Endodermal cell (in vitro differentiated cells): Measurements from ENCODE around the gene FBXO21. TPM values are rescaled to one million over a fixed set of nuclear protein-coding genes. Genes with fewer than 3 reads are reported as not detected.
"Not testable (repeated sequence)": the region's sequence is repeated elsewhere in the genome, so short reads cannot be mapped to it uniquely, and the experiment has no call there.

Experiments used
- DNase-seq: peaks from one replicate; pipeline ENCODE4 v3.0.0-alpha.2; 2017
- H3K27ac ChIP-seq: 2 replicates; pipeline ENCODE4 v1.5.1; 2013; ENCODE audit warnings: mild to moderate bottlenecking, low read depth, low read length, moderate library complexity
- H3K27me3 ChIP-seq: 2 replicates; pipeline ENCODE4 v1.6.1; 2013; ENCODE audit warnings: mild to moderate bottlenecking, low read length, moderate library complexity; ENCODE audit not compliant: insufficient read depth, control insufficient read depth, poor library complexity, severe bottlenecking
- H3K36me3 ChIP-seq: 2 replicates; pipeline ENCODE4 v1.7.0; 2013; ENCODE audit warnings: mild to moderate bottlenecking, low read length, moderate library complexity; ENCODE audit not compliant: control insufficient read depth, insufficient read depth
- H3K4me1 ChIP-seq: one replicate; pipeline ENCODE4 v1.7.0; 2013; ENCODE audit warnings: low read length; ENCODE audit not compliant: control insufficient read depth, insufficient read depth
- H3K4me3 ChIP-seq: 2 replicates; pipeline ENCODE4 v1.5.1; 2013; ENCODE audit warnings: mild to moderate bottlenecking, low read length, moderate library complexity
- H3K9ac ChIP-seq: 2 replicates; pipeline ENCODE4 v1.6.1; 2013; ENCODE audit warnings: mild to moderate bottlenecking, low read length, moderate library complexity; ENCODE audit not compliant: poor library complexity, severe bottlenecking; ENCODE audit errors: extremely low read depth
- H3K9me3 ChIP-seq: 2 replicates; pipeline ENCODE4 v1.6.1; 2013; ENCODE audit warnings: mild to moderate bottlenecking, low read length, moderate library complexity; ENCODE audit not compliant: control insufficient read depth
- H3K27ac Mint-ChIP-seq: 2 replicates; pipeline ENCODE4 v1.8.0; 2020; ENCODE audit warnings: mixed read lengths
- H3K27me3 Mint-ChIP-seq: 2 replicates; pipeline ENCODE4 v1.8.0; 2021; ENCODE audit warnings: mild to moderate bottlenecking, mixed read lengths; ENCODE audit not compliant: insufficient read depth
- H3K36me3 Mint-ChIP-seq: 2 replicates; pipeline ENCODE4 v1.8.0; 2020; ENCODE audit warnings: low read depth, mixed read lengths
- H3K4me1 Mint-ChIP-seq: 2 replicates; pipeline ENCODE4 v1.8.0; 2020; ENCODE audit warnings: mixed read lengths
- H3K4me3 Mint-ChIP-seq: 2 replicates; pipeline ENCODE4 v1.8.0; 2020; ENCODE audit warnings: mild to moderate bottlenecking, moderate library complexity, mixed read lengths
- H3K9me3 Mint-ChIP-seq: 2 replicates; pipeline ENCODE4 v1.8.0; 2020; ENCODE audit warnings: mild to moderate bottlenecking, mixed read lengths
- CTCF ChIP-seq: fragments of 200-600 bp; sonication (generic); conservative IDR thresholded peaks from 2 replicates; pipeline ENCODE4 v1.5.0; 2021; ENCODE audit warnings: antibody characterized with exemption, mild to moderate bottlenecking
- WGBS, 2 experiments: methylation state at CpG; one replicate each; pipeline versions ENCODE4 v1.1.5 to v1.1.7; 2013; ENCODE audit warnings: missing lambda C conversion rate in 2 of 2, mixed read lengths in 1 of 2; ENCODE audit not compliant: insufficient coverage in 1 of 2, insufficient read length in 1 of 2; 5-methylcytosine and 5-hydroxymethylcytosine counted together
- total RNA-seq, 2 donors: library from RNA; stranded (reverse); fragmentation: NEBNext Ultra II Directional in 1 of 2; extraction: Animal tissue kit (Norgen Biotek cat#: 25700) in 1 of 2; gene quantifications; 2 replicates in 1 of 2; 3 replicates in 1 of 2; pipeline ENCODE4 v1.2.1, GENCODE V29; 2021

FBXO21 gene
- total RNA-seq, 2 donors from 2014 or later, result 46.5 to 54.6 TPM

GRCh38 chr12:117207675-117208074 lies 17.4 kb upstream of the FBXO21 start:
- Mint-ChIP-seq H3K4me1 (no peaks in the 10 kb centered on the region), H3K4me3 (no peak overlapping the region), H3K27ac (no peak overlapping the region), H3K36me3 (no peaks in the 10 kb centered on the region), H3K27me3 (no peaks in the 10 kb centered on the region), H3K9me3 (no peaks in the 10 kb centered on the region)
- Histone ChIP-seq H3K27me3 (no peaks in the 10 kb centered on the region), H3K27ac (no peak overlapping the region), H3K9me3 (no peaks in the 10 kb centered on the region), H3K9ac (no peak overlapping the region), H3K4me3 (no peak overlapping the region), H3K4me1 (no peaks in the 10 kb centered on the region), H3K36me3 (no peaks in the 10 kb centered on the region)
- WGBS, 2 experiments, result 70 to 82% methylated on average over 2 of the region's 2 CpGs
- DNase-seq, result no peak
- TF ChIP-seq CTCF, result no peak

- Mint-ChIP-seq H3K27me3 (no peaks in the 10 kb centered on the region), H3K4me1 (peaks cover 1% of the 10 kb centered on the region), H3K36me3 (no peaks in the 10 kb centered on the region), H3K9me3 (peaks cover 2% of the 10 kb centered on the region), H3K27ac (no peak overlapping the region), H3K4me3 (no peak overlapping the region)
- Histone ChIP-seq H3K4me3 (no peak overlapping the region), H3K4me1 (no peaks in the 10 kb centered on the region), H3K27ac (no peak overlapping the region), H3K36me3 (no peaks in the 10 kb centered on the region), H3K9ac (no peak overlapping the region), H3K9me3 (peaks cover 4% of the 10 kb centered on the region), H3K27me3 (no peaks in the 10 kb centered on the region)
- DNase-seq, result no peak
- no peak for TF ChIP-seq CTCF
- WGBS, 2 experiments, result 88 to 94% methylated on average over 7 to 9 of the region's 9 CpGs
Measured at GRCh38 chr12:117202556-117202955, 12.3 kb upstream of the FBXO21 start.

DNA sequence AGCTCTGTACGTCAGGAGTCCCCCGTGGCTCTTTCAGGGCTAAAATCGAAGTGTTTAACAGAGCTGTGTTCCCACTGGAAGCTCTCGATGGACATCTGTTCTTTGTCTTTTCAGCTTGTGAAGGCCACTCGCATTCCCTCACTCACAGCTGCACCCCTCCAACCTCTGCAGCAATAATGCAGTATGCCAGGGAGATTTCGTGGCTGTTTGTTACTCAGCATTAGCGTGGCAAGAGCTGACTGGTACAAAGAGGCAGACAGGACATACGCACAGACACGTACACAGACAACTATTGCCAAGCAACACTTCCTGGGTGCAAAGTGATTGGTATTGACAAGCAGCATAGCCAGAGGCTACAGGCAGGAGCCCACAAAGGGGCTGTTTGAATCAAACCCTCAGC lies 11.8 kb upstream of the FBXO21 start:
- peaks cover 2% of the 10 kb centered on the region for H3K9me3 Mint-ChIP-seq
- no peaks in the 10 kb centered on the region for H3K36me3 Mint-ChIP-seq
- H3K9me3 ChIP-seq, result peaks cover 4% of the 10 kb centered on the region
- H3K27ac Mint-ChIP-seq, result no peak overlapping the region
- H3K27ac ChIP-seq, result no peak overlapping the region
- no peak overlapping the region for H3K4me3 ChIP-seq
- H3K27me3 Mint-ChIP-seq, result no peaks in the 10 kb centered on the region
- DNase-seq, result no peak
- H3K9ac ChIP-seq, result no peak overlapping the region
- H3K4me1 Mint-ChIP-seq, result peaks cover 7% of the 10 kb centered on the region
- H3K27me3 ChIP-seq, result no peaks in the 10 kb centered on the region
- H3K4me1 ChIP-seq, result peaks cover 4% of the 10 kb centered on the region
- H3K4me3 Mint-ChIP-seq, result no peak overlapping the region
- no peak for TF ChIP-seq CTCF
- 96 to 99% methylated on average over 8 to 9 of the region's 9 CpGs for WGBS, 2 experiments
- no peaks in the 10 kb centered on the region for H3K36me3 ChIP-seq

DNA sequence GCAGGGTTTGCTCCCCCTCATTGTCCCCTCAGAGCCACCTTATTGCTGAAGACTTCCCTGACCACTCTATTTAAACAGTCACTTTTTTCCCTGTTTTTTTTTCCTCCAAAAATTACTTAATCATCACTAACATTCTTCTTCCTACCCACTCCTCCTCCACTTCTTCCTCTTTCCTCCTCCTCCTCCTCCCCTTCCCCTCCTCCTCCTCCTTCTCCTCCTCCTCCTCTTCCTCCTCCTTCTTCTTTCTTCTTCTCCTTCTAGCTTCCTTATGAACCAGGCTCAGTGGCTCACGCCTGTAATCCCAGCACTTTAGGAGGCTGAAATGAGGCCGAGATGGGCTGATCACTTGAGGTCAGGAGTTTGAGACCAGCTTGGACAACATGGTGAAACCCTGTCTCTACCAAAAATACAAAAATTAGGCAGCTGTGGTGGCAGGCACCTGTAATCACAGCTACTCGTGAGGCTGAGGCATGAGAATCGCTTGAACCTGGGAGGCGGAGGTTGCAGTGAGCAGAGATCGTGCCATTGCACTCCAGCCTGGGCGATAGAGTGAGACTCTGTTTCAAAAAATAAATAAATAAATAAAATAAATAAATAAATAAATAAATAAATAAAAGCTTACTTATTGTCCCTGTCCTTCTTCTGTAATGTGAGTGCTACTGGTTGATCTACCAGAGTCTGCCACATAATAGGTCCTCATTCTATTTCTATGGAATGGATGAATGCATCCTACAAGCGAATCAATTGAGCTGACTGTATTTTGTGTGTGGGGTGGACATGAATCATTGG lies 9.9 kb upstream of the FBXO21 start:
- not testable (repeated sequence) for H3K4me3 ChIP-seq, H3K9me3 Mint-ChIP-seq, H3K27ac ChIP-seq, H3K27me3 ChIP-seq, H3K4me3 Mint-ChIP-seq, DNase-seq, H3K27ac Mint-ChIP-seq, H3K36me3 Mint-ChIP-seq, H3K9ac ChIP-seq, H3K27me3 Mint-ChIP-seq, H3K36me3 ChIP-seq, H3K9me3 ChIP-seq, H3K4me1 ChIP-seq
- peaks cover 11% of the 10 kb centered on the region for H3K4me1 Mint-ChIP-seq
- 92 to 100% methylated on average over 3 to 6 of the region's 8 CpGs for WGBS, 2 experiments

DNA sequence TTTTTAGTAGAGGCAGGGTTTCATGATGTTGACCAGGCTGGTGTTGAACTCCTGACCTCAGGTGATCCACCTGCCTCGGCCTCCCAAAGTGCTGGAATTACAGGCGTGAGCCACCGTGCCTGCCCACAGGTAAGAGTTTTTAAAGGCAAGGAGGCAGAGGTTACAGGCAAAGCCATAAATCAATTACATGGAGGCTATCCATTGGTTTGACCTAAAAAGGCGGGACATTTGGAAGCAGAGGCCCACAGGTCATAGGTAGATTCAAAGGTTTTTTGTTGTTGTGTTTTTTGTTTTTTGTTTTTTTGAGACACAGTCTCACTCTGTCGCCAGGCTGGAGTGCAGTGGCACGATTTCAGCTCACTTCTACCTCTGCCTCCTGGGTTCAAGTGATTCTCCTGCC lies 6.1 kb upstream of the FBXO21 start:
- H3K4me3 ChIP-seq, H3K9ac ChIP-seq, H3K36me3 Mint-ChIP-seq, H3K27ac ChIP-seq, H3K36me3 ChIP-seq, H3K4me1 ChIP-seq, H3K9me3 ChIP-seq, H3K27me3 ChIP-seq, H3K9me3 Mint-ChIP-seq, H3K4me3 Mint-ChIP-seq, H3K27me3 Mint-ChIP-seq, H3K27ac Mint-ChIP-seq, DNase-seq: not testable (repeated sequence)
- 90 to 92% methylated on average over 6 of the region's 6 CpGs for WGBS, 2 experiments
- peaks cover 16% of the 10 kb centered on the region for H3K4me1 Mint-ChIP-seq
